K562 (cell line): ENCODE data around the gene BCO2. TPM values are rescaled to one million over a fixed set of nuclear protein-coding genes. Genes with fewer than 3 reads are reported as not detected.

Experiments used
- BCL6 ChIP-seq: fragments of 250-450 bp; sonication (Bioruptor Pico); IDR thresholded peaks from 2 replicates; pipeline ENCODE4 v1.4.0; 2020
- BRF1 ChIP-seq: IDR thresholded peaks from 3 replicates; pipeline ENCODE4 v1.6.1; 2011; ENCODE audit warnings: borderline replicate concordance, mild to moderate bottlenecking; ENCODE audit not compliant: insufficient read length; ENCODE audit errors: extremely low read depth
- COPS2 ChIP-seq: fragments of 450-650 bp; conservative IDR thresholded peaks from 2 replicates; pipeline ENCODE4 v1.6.1; 2016; ENCODE audit warnings: mild to moderate bottlenecking, moderate library complexity
- CREBBP ChIP-seq: IDR thresholded peaks from one replicate; pipeline ENCODE4 v1.6.1; 2012; ENCODE audit warnings: low read depth, mild to moderate bottlenecking, control low read depth, inconsistent platforms, low read length
- CSDE1 ChIP-seq, 2 experiments: fragments of 450-650 bp; IDR thresholded peaks; 2 replicates each; pipeline ENCODE4 v1.6.1; 2016; ENCODE audit warnings: mild to moderate bottlenecking in 1 of 2
- PHF8 ChIP-seq: fragments of 200-600 bp; sonication (generic); IDR thresholded peaks from 2 replicates; pipeline ENCODE4 v1.6.1; 2012; ENCODE audit warnings: mixed run types, mild to moderate bottlenecking, inconsistent platforms, low read length, moderate library complexity, borderline replicate concordance
- RFX1 ChIP-seq: fragments of 450-650 bp; IDR thresholded peaks from 2 replicates; pipeline ENCODE4 v1.6.1; 2016; ENCODE audit warnings: mild to moderate bottlenecking, moderate library complexity
- SMC3 ChIP-seq: conservative IDR thresholded peaks from 2 replicates; pipeline ENCODE4 v1.6.1; 2011; ENCODE audit warnings: low read depth, low read length, improper control_type of control experiment; ENCODE audit not compliant: insufficient read depth
- STAT5A ChIP-seq: IDR thresholded peaks from 2 replicates; pipeline ENCODE4 v1.6.1; 2012; ENCODE audit warnings: low read length, inconsistent platforms, borderline replicate concordance
- TAL1 ChIP-seq: fragments of 450-650 bp; IDR thresholded peaks from 2 replicates; pipeline ENCODE4 v1.6.1; 2016; ENCODE audit warnings: mild to moderate bottlenecking
- ZNF253 ChIP-seq: fragments of 250-450 bp; sonication (Bioruptor Pico); conservative IDR thresholded peaks from 2 replicates; pipeline ENCODE4 v1.6.1; 2021; ENCODE audit warnings: mild to moderate bottlenecking
- ZNF274 ChIP-seq: IDR thresholded peaks from 2 replicates; pipeline ENCODE4 v1.6.1; 2011; ENCODE audit warnings: low read depth, mild to moderate bottlenecking, low read length, moderate library complexity, borderline replicate concordance
- ZNF444 ChIP-seq: fragments of 250-450 bp; sonication (Bioruptor Pico); IDR thresholded peaks from 2 replicates; pipeline ENCODE4 v1.4.0; 2020; ENCODE audit warnings: mild to moderate bottlenecking, moderate library complexity
- ZNF699 ChIP-seq: fragments of 250-450 bp; sonication (Bioruptor Pico); IDR thresholded peaks from 2 replicates; pipeline ENCODE4 v1.8.0; 2021; ENCODE audit warnings: mild to moderate bottlenecking, moderate library complexity; ENCODE audit not compliant: insufficient replicate concordance
- ZNF766 ChIP-seq: fragments of 200-800 bp; sonication (Bioruptor generic); conservative IDR thresholded peaks from 2 replicates; pipeline ENCODE4 v1.6.1; 2016; ENCODE audit warnings: missing genetic modification characterization, missing compliant biosample characterization
- polyA plus RNA-seq, 8 experiments: library from polyadenylated mRNA; depleted of rRNA in 4 of 8; stranded (reverse) in 5 of 8; unstranded in 3 of 8; fragments of >200 nt; fragmentation: Nextera tagmentation in 2 of 8; fragmentation: Illumina TruSeq in 1 of 8; extraction: Ambion mirVana in 2 of 8; extraction: Trizol in 1 of 8; gene quantifications; 2 replicates each; pipeline versions ENCODE4 v1.2.1 to v1.2.3, GENCODE V29; 2011 to 2014; ENCODE audit warnings: inconsistent platforms in 1 of 8, missing spikeins in 1 of 8
- total RNA-seq, 7 experiments: library from RNA; depleted of rRNA in 6 of 7; stranded (reverse); fragments of >200 nt in 6 of 7; fragmentation: Illumina TruSeq in 2 of 7; extraction: Trizol in 2 of 7; gene quantifications; 2 replicates each; pipeline versions ENCODE4 v1.2.1 to v1.2.3, GENCODE V29; 2011 to 2021; ENCODE audit warnings: low replicate concordance in 1 of 7
- TF ChIP-seq, protein P1 (sequence below): IDR thresholded peaks from 3 replicates; pipeline ENCODE4 v1.6.1; 2011; ENCODE audit warnings: borderline replicate concordance, mild to moderate bottlenecking, moderate library complexity; ENCODE audit not compliant: insufficient read length; ENCODE audit errors: extremely low read depth
- TF ChIP-seq, protein P2 (sequence below), 2 experiments: fragments of 450-650 bp in 1 of 2; sonication (generic) in 1 of 2; formaldehyde crosslinking in 1 of 2; IDR thresholded peaks in 1 of 2; conservative IDR thresholded peaks in 1 of 2; 2 replicates each; pipeline versions ENCODE4 v1.6.1 to v1.8.1; 2016 to 2023; ENCODE audit warnings: mild to moderate bottlenecking in 2 of 2, moderate library complexity in 2 of 2, inconsistent platforms in 1 of 2, missing genetic modification reagents in 1 of 2
- TF ChIP-seq, protein P3 (sequence below): sonication (generic); formaldehyde crosslinking; IDR thresholded peaks from 2 replicates; pipeline ENCODE4 v1.8.1; 2023; ENCODE audit warnings: missing genetic modification reagents, mild to moderate bottlenecking, borderline replicate concordance

Gene BCO2
- total and polyA plus RNA-seq, 9 of the 15 experiments (the other 6 are each of a cell fraction or from before 2014, with no cell fraction given): 0.21 to 1.0 (median 0.47) TPM; not detected in 1

DNA sequence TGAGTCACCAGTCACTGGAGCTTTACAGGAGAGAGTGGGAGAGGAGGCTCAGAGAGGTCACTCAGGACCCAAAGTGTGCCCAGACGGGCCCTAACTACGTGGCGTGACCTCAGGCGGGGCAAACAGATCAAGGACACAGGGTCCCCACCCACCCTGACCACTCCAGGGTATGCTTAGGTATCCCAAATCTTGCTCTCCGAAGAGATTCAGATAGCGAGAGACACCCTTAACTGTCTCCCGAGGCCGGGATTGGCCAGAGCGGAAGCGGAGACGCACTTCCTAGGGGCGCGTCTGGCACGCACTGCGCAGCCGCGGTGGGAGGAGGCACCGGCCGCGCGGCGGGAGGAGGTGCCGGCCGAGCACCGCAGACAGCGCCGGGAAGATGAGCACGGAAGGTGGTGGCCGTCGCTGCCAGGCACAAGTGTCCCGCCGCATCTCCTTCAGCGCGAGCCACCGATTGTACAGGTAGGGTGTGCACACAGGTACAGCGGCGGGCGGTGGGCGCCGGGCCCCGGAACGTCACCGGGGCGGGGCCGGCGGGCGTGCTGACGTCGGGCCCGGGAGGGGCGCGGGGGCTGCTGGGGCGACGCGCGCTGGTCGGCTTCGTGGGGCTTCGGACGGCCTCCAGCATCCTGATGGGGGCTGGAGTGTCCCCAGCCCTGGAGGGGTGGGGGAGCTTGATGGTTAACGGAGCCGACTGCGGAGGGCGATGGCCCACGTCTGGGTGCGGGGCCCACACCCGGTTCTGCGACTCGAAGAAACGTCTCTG, 50.9 kb downstream of the BCO2 start, which contains the start of gene PTS (continued):
- TF ChIP-seq ZNF766 (CRISPR knock-in tag): no peak
- TF ChIP-seq STAT5A: no peak
- TF ChIP-seq RFX1: no peak
- TF ChIP-seq, protein P1, sequence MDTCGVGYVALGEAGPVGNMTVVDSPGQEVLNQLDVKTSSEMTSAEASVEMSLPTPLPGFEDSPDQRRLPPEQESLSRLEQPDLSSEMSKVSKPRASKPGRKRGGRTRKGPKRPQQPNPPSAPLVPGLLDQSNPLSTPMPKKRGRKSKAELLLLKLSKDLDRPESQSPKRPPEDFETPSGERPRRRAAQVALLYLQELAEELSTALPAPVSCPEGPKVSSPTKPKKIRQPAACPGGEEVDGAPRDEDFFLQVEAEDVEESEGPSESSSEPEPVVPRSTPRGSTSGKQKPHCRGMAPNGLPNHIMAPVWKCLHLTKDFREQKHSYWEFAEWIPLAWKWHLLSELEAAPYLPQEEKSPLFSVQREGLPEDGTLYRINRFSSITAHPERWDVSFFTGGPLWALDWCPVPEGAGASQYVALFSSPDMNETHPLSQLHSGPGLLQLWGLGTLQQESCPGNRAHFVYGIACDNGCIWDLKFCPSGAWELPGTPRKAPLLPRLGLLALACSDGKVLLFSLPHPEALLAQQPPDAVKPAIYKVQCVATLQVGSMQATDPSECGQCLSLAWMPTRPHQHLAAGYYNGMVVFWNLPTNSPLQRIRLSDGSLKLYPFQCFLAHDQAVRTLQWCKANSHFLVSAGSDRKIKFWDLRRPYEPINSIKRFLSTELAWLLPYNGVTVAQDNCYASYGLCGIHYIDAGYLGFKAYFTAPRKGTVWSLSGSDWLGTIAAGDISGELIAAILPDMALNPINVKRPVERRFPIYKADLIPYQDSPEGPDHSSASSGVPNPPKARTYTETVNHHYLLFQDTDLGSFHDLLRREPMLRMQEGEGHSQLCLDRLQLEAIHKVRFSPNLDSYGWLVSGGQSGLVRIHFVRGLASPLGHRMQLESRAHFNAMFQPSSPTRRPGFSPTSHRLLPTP: no peak
- no peak for TF ChIP-seq SMC3
- TF ChIP-seq, protein P2, sequence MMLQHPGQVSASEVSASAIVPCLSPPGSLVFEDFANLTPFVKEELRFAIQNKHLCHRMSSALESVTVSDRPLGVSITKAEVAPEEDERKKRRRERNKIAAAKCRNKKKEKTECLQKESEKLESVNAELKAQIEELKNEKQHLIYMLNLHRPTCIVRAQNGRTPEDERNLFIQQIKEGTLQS (IDR thresholded peaks at IDR 0.05): peak; percentile 74
- TF ChIP-seq, protein P2 (CRISPR knock-in tag; conservative IDR thresholded peaks at IDR 0.05): peak; percentile 64; the same call in 1 of the 2 replicates
- TF ChIP-seq ZNF699 (CRISPR knock-in tag): no peak
- TF ChIP-seq TAL1: no peak
- no peak for TF ChIP-seq CSDE1 (IDR thresholded peaks at IDR 0.05)
- TF ChIP-seq CREBBP: no peak
- no peak for TF ChIP-seq ZNF274
- no peak for TF ChIP-seq BCL6 (CRISPR knock-in tag)
- TF ChIP-seq, protein P3, sequence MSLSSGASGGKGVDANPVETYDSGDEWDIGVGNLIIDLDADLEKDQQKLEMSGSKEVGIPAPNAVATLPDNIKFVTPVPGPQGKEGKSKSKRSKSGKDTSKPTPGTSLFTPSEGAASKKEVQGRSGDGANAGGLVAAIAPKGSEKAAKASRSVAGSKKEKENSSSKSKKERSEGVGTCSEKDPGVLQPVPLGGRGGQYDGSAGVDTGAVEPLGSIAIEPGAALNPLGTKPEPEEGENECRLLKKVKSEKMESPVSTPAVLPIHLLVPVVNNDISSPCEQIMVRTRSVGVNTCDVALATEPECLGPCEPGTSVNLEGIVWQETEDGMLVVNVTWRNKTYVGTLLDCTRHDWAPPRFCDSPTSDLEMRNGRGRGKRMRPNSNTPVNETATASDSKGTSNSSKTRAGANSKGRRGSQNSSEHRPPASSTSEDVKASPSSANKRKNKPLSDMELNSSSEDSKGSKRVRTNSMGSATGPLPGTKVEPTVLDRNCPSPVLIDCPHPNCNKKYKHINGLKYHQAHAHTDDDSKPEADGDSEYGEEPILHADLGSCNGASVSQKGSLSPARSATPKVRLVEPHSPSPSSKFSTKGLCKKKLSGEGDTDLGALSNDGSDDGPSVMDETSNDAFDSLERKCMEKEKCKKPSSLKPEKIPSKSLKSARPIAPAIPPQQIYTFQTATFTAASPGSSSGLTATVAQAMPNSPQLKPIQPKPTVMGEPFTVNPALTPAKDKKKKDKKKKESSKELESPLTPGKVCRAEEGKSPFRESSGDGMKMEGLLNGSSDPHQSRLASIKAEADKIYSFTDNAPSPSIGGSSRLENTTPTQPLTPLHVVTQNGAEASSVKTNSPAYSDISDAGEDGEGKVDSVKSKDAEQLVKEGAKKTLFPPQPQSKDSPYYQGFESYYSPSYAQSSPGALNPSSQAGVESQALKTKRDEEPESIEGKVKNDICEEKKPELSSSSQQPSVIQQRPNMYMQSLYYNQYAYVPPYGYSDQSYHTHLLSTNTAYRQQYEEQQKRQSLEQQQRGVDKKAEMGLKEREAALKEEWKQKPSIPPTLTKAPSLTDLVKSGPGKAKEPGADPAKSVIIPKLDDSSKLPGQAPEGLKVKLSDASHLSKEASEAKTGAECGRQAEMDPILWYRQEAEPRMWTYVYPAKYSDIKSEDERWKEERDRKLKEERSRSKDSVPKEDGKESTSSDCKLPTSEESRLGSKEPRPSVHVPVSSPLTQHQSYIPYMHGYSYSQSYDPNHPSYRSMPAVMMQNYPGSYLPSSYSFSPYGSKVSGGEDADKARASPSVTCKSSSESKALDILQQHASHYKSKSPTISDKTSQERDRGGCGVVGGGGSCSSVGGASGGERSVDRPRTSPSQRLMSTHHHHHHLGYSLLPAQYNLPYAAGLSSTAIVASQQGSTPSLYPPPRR (CRISPR knock-in tag): no peak
- TF ChIP-seq BRF1: no peak
- no peak for TF ChIP-seq ZNF444 (CRISPR knock-in tag)
- TF ChIP-seq ZNF253 (CRISPR knock-in tag): no peak
- peak; percentile 98; the same call in 1 of the 2 replicates for TF ChIP-seq PHF8
- TF ChIP-seq COPS2: no peak
